A172 (cell line): Measurements from ENCODE around the gene ADAM12. TPM values are rescaled to one million over a fixed set of nuclear protein-coding genes. Genes with fewer than 3 reads are reported as not detected.

Source experiments
- DNase-seq: peaks from one replicate; pipeline ENCODE4 v3.0.0-alpha.2; 2015; ENCODE audit warnings: low spot score
- total RNA-seq: library from RNA; depleted of rRNA; stranded (reverse); fragments of >200 nt; shearing (Covaris generic); gene quantifications from 2 replicates; pipeline ENCODE4 v1.2.3, GENCODE V29; 2014

ADAM12 gene
- total RNA-seq, 1 experiment from 2014 or later = 8.1 TPM

DNA sequence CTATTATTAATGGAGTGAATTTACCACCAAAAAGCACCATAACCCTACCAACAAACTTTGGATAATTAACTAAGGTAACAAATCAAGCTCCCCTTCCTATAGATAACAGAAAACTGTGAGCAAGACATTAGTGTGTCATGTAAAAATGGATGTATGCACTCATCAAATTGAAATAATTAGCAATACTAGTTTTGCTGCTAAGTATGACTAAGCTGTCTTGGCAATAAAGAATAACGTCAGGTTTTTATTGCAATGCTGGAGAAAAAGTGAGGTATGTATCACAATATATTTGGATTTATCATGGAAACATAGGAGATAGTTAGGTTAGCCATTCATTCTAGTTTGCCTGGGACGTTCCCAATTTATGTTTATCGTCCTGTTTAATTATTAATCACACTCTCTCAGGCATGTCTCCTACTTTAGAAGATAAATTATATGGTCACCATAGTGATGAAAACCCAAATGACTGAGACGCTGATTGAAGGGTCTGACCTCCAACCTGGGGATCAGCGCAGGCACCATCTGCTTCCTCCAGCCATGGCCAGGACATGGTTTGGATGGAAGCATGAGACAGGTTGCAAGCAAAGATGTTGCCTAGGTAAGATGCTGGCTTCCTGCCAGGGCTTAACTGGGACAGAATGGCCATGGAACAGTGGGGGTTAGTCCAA, 366.3 kb downstream of the ADAM12 start:
- no peak for DNase-seq

DNA sequence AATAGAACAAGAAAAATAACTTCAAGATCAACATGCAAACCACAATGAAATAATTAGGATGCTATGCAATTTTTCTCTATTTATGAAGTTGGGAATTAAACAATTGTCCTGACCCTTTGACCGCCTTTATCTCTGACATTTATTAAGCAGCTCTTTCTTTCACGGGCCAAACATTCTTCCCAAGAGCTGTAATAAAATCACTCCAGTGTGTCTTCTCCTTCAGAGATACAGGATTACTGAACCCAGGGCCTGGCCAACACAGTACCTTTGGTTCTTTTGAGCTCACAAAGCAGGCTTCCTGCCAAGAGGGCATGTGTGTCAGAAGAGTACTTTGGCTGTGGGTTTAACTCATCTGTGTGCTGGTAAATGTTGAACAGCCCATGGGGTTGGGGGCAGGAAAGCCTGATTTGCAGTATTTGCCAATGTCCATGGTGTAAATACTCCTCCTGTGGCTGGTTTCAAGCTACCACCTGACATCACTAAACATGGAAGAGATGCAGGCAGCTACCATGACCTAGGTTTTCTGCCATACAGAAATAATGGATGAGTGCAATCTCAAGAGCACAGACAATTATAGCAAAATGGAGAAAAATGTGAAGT, 370.2 kb downstream of the ADAM12 start:
- DNase-seq = no peak

DNA sequence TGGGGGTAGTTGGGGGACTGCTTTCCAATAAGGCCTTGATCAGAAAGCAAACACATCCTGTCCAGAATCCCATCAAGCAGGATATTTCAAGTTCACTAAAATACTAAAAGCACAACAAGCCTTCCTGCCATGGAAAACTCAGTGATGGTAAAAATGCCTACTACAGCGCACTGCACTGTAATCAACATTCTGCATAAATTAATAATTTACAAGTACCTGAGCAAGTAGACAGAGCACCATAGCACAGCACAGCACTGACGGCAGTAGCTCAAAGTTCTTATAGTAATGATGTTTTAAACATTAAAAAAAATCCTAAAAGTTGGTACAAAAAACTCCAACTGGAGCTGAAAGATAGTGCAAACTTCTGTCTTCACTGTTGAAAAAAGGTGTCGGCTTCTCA, 371.4 kb downstream of the ADAM12 start:
- DNase-seq = no peak

DNA sequence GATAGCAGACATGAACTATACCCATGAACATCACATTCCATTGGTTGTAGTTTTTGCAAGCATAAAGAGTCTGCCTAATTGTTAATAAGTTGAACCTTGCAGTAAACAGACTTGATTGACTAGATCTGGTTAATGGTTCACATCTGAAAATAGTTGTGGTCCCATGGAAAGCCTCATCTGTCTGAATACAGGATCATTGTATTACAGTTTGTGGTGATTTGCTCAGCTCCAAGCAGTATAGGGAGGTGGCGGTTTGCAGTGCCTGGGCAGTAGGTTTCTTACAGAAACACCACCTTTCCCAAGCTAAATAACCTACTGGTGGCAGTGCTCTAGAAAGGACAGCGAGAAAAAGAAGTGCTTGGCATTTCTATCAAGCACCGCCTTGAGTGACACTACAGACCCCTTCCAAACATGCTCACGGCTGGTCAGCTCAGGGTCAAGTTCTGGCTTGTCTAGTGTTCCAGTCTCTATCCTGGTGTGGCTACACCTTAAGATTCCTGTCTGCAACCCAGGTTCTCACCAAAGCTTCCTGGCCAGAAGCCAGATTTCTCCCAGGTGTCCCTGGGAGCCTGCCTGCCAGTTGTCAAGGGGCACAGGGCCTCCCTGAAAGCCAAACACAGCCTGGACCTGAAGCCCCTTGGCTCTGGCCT, 372.0 kb downstream of the ADAM12 start:
- no peak for DNase-seq

DNA sequence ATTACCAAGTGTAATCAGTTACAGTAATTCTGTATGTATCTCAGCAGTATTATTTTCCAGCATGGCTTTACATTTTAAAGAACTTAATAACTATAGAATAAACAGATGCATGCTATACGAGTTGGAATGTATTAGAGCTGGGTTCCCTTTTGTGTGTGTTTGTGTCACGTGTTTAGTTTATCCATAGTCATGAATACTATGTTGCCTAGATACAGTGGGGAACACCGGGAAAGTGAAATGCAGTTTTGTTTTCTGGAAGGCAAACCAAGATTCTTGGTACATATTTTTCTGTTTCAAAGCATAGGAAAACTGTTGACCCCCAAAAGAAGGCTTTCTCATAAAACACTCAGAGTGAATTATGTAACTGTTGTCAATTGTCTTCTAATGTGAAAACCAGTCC, 372.9 kb downstream of the ADAM12 start:
- no peak for DNase-seq

DNA sequence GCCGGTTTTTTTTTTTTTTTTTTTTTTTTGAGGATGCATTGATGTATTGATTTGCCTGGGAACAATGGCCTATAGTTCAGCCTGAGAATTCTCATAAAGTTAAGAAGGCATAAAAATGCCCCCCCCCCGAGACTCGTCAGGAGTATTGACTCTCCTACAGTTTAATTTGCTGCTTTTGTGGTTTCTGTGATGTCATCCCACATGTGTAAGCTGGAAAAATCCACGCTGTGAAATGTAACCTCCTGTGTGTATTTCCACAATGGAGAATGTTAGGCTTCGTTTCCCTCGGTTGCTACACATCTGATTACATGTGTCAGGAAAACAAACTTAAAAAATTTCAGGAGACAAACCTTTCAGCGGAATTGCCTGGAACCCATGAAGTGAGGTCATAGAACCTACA, 374.0 kb downstream of the ADAM12 start:
- peak; percentile 11 for DNase-seq

DNA sequence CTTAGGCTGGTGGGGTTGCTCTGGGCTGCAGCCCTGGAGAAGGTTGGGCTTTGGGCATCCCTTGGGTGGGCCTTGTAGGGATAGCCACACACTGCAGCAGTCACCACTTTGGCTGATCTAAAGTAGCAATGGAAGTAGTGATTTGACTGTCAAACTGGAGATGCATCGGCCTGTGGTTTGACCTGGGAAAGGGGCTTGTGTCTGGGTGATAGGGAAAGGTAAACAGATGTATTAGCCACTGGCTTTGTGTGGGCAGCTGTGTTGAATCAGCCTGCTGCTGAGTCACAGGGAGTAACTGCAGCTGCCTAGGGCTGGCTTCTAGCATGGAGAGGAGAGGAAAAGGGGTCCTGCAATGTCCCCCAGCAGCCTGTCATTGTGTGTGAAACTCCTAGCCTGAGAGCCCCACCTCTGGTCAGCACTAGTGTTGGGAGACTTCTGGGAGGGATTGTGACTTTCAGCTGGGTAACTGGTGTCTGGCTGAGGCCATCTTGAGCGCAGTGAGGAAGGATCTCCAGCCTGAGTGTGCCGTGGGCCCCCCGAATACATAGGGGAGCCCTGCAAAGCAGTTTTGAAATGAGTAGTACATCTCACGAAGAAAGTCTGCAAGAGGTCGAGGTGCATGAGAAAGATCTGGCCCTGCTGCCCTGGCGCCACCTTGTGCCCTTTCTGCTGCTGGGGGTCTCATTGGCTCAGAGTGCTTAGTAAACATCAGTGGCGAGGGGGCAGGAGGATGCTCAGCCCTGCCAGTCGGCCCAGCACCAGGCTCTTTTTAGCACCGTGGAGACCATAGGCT, 374.6 kb downstream of the ADAM12 start:
- DNase-seq = peak; percentile 69

DNA sequence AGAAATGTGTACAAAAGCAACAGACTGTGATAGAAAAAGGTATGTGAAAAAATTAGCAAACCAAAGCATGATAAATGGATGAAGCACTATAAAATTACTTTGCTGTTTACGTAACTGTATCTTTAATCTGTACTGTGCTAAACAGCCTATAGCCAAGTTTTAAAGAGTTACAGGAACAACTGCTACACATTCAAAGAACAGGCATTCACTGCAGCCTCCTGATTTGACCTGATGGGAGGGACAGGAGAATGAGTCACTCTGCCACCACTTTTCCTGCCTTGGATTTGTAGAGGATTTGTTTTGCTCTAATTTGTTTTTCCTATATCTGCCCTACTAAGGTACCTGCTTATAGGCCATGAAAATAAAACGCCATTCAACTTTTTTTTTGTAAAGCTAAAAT, 375.8 kb downstream of the ADAM12 start:
- peak; percentile 36 for DNase-seq

DNA sequence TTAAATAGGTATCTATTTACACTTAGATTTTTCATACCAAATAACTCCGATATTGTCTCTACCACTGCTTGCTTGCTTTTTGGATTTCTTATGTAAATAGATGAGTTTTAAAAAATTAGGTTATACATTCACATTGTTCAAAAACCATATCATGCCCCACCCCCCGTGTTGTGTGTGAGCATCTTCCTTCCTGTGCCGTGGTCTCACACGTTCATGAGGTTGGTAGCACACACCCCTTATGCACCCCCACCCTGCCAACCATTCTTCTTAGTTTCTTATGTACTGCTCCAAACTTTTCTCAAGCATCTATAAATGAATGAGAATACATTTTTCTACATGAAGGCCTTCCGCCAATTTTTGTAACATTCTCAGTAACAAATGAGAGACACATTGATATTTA, 376.3 kb downstream of the ADAM12 start:
- no peak for DNase-seq

DNA sequence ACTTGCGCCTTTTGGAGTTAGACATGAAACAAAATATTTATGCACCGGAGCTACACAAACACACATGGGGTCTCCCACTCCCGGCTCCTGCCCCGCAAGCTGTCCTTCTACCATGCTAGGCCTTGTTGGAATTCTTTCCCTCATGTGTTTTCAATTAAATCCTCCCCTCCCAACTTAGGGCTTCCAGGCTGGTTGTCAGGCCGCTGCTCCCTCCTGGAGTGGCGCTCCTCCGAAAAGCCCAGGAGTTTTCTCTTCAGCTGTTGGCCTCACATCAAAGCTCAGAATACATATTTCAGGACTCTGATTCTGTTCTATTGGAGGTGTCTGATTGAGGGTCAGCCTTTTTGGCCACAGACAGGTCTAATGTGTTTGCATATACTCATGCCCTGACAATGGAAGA, 378.6 kb downstream of the ADAM12 start:
- no peak for DNase-seq

DNA sequence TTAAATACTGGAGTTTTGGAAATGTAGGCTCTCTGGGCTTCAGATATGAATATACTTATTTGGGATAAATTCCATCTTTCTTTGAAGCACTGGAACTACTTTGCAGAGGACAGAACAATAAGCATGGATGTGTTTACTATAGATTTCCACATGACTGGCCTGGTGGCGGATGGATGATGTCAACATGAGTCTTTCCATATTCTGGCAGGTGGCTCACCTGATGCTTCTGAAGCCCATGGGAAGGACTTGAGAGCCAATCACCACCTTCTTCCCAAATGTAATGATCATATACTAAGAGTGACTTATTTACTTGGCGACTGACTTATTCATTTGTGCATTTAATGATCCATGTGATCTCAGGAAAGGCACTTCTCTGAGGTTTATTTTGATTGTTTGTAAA, 381.4 kb downstream of the ADAM12 start:
- DNase-seq = no peak

DNA sequence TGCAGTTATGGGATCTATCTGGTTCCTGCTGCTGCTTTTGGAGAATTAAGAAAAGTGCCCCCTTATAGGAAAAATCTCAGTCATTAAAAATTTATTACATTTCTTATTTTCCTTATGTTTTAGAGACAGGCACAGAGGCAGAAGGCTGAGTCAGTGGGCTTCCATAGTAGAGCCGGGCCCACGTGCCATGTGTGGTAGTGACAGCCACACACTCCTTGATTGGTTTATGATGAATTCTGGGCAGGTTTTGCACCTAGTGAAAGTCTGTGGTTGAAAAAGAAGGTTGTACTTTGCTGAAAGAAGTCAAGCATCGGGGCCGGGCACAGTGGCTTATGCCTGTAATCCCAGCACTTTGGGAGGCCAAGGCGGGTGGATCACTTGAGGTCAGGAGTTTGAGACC, 382.0 kb downstream of the ADAM12 start:
- no peak for DNase-seq

DNA sequence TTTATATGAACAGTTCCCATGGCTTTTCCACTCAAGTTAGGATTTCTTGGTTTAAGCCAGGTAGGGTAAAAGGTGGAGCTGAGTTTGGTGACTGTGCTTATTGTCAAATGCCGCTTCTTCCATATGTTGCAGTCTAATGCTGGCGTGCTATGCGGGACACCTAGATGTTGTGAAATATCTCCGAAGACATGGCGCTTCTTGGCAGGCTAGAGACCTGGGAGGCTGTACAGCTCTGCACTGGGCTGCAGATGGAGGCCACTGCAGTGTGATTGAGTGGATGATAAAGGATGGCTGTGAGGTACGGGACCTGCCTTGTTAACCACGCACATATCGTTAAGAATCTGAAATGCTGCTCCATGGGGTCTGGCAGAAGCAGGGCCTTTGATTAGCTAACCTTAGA, 383.5 kb downstream of the ADAM12 start:
- DNase-seq = no peak

DNA sequence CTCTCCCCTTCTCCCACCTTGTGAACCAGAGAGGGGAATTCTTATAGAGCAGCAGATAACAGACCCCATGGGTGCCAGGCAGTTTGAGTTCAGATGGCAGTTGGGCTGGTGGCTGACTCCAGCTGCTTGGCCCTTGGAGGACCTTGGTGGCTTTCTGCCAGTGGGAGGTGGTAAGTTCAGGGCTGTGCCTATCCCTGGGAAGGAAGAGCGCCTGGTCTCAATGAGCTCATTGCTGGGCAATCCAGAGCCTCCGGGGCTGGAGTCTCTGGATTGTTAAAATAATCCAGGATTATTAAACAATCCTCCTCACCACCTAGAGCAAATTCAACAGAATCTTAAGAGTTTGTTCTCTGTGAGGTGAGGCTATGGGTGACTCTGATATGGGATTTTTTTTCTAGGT, 386.7 kb downstream of the ADAM12 start:
- DNase-seq = peak; percentile 25

DNA sequence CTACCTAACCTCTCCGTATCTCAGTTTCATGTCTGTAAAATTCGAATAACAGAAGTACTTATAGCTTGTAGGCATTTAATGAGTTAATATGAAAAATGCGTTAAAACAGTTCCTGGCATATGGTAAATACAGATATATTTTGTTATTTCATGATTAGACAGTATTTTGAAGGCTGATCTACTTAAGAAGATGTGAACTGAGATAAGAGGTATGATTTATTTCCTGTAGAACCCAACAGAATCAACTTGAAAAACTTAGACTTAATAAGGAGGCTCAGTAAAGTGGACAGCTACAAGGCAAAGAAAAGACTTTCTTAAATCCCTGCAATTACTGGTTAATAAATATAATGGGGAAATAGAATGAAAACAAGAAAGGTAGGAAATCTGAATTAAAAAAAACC, 388.6 kb downstream of the ADAM12 start:
- DNase-seq = no peak

DNA sequence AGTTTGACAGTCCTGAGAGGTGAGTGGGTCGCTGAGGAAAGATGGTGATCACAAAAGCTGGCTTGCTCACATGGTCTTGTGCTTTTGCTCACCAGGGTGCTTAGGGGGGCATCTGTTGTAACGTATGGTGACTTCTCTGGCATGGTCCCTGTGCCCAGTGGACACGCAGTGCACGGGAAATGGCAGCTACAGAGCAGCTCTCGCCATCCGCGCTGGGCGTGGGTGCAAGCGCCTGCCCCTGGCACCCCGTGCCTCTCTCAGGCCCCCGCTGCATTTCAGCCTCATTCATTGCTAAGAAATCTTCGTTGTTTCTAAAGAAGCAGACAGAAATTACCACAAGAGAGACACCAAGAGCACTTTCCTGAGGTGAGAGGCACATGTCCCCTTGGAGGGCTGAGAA, 390.7 kb downstream of the ADAM12 start:
- no peak for DNase-seq

DNA sequence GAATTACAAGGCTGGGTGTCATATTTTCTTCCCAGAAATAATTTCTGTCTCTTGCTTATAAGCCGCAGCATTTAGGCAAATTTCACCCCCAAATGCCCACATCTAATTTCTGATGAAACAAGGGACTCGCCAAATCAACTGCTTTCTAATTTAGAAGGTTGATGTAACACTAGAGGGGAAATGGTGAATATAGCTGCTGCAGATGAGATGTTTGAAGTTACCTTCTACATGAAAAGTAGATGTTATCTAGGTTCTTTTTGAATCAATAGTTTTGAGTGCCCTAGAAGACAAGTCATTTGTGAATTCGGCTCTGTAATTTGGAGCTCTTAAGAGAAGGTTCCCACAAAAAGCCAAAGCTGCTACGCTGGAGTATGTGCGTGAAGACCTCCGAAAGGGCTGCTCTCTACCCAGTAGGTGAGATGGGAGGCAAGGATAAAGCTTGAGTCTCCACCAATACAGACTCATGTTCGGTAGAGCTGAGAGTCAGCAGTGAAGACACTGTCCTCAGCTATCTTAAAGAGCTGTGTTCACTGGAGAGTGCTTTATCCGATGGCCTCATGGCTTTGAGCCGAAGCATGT, 392.5 kb downstream of the ADAM12 start:
- no peak for DNase-seq

DNA sequence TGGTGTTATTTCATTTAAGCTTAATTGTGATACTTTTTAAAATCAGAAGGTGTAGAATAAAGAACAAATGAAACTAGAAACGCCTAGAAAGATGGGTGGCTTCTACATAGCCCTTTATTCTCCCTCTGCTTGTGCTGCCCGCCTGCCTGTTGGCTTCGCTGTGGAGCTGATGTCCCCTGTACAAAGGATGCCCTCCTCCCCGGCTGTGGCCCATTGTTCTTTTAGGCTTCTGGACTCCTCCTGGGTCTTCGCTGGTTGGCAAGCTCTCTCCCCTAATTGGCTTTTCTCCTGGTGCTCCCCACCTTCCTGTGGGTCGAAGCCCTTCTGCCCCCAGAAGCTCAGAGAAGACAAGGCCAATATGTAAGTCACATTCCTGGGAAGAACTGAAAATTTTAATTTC, 393.7 kb downstream of the ADAM12 start:
- no peak for DNase-seq

DNA sequence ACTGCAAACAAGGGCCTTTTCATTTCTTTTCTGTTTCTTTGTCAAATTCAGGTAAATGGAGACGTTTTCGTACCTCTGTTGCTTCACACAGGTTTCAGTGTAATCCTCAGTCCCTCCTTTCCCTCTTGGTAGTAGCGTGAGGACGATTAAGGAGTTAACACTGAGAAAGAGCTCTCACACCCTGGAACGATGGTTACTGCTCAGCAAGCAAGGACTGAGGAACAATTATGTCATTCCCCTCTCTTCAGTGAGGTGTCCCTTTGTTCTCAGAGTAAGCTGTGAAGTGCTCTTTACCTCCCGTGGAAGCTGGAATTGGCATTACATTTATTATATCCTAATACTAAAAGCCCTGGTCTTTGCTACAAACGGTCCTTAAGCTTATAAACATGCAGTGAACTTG, 396.0 kb downstream of the ADAM12 start:
- DNase-seq = no peak

DNA sequence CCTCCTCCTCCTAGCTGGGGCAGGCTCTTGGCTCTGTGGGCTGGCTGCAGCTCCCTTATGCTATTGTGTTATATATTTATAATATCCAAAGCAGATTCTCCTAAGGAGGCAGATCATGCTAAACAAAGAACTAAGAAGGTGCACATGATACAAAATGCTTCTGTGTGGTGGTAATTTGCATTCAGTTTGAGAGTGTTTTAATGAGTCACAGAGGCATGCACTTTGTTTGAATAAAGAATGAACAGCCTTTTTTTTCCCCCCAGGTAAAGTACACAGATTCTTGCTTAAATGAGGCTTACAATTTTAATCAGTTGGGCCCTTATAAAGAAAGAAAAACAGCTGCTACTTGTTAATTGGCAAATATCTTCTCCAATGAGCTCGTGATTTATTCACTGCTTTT, 396.9 kb downstream of the ADAM12 start:
- DNase-seq = no peak

DNA sequence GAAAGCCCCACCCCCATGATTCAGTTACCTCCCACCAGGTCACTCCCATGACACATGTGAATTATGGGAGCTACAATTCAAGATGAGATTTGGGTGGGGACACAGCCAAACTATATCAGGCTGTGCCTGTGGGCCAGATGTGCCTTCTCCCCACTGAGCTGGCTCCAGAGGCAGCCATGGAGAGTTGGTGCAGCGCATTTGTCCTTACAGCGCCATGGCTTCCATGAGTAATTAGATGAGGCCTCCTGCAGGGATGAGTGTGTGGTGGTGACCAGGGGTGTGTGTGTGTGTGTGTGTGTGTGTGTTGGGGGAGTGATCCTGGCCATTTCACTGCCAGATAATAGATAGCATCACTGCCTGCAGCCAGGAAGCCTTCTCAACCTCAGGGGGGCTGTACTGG, 397.3 kb downstream of the ADAM12 start:
- DNase-seq = no peak

DNA sequence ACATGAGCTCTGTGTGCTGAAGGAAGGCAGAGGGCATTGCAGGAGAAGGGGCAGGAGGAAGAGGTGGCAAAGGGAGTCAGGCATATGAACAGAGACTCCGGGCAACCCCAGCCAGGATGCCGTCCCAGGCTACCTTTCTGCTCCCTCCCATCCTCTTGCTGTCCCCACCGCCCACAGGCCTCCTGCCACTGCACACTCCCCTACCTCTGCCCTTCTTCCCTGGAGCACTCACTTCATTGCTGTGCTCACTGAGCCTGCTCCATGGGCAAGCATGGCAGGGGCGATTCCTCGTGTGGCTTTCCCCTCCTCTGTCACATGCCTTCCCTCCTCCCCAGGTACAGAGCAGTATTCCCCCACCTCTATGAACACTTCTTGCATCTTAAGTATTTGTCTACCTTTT, 398.5 kb downstream of the ADAM12 start:
- no peak for DNase-seq
